ENCODE data around the gene POLE2.

The POLE2 gene

DNA sequence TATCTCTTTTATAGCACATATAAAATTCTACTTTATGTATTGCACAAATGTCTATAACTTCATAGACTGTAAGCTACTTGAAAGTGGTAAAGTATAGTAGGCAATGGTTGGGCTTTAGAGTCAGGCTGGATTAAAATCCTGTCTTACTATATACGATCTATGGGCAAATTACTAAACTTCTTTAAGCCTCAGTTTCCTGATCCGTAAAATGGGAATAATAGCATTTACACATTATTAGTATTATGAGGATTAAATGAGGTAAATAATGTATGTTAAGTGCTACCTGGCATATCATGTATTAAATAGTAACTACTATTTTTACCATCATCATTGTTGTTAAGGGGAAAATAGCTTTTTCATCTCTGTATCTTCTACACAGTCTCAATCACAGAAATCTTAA is 14.4 kb downstream of the POLE2 start:
- TF ChIP-seq, protein P1, sequence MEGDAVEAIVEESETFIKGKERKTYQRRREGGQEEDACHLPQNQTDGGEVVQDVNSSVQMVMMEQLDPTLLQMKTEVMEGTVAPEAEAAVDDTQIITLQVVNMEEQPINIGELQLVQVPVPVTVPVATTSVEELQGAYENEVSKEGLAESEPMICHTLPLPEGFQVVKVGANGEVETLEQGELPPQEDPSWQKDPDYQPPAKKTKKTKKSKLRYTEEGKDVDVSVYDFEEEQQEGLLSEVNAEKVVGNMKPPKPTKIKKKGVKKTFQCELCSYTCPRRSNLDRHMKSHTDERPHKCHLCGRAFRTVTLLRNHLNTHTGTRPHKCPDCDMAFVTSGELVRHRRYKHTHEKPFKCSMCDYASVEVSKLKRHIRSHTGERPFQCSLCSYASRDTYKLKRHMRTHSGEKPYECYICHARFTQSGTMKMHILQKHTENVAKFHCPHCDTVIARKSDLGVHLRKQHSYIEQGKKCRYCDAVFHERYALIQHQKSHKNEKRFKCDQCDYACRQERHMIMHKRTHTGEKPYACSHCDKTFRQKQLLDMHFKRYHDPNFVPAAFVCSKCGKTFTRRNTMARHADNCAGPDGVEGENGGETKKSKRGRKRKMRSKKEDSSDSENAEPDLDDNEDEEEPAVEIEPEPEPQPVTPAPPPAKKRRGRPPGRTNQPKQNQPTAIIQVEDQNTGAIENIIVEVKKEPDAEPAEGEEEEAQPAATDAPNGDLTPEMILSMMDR (IDR thresholded peaks at IDR 0.05) = no peak

DNA sequence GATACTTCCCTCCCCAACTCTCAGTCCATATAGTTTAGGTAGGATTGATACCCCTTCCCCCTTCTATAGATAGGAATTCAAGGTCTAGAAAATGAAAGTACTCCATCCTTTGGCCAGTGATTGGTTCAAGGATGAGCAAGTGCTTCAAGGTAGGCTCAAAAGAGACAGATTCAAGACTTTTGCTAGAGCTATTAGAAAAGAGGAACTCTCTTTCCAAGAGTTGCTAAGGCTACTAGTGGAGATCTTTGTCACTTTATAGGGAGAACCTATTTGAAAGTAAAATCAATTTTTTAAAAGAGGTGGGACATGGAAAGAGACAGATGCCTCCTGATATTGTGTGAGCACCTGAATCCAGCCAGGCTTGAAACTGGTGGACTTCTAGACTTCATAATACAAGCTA is 17.5 kb downstream of the POLE2 start:
- TF ChIP-seq, protein P1 (IDR thresholded peaks at IDR 0.05) = no peak

DNA sequence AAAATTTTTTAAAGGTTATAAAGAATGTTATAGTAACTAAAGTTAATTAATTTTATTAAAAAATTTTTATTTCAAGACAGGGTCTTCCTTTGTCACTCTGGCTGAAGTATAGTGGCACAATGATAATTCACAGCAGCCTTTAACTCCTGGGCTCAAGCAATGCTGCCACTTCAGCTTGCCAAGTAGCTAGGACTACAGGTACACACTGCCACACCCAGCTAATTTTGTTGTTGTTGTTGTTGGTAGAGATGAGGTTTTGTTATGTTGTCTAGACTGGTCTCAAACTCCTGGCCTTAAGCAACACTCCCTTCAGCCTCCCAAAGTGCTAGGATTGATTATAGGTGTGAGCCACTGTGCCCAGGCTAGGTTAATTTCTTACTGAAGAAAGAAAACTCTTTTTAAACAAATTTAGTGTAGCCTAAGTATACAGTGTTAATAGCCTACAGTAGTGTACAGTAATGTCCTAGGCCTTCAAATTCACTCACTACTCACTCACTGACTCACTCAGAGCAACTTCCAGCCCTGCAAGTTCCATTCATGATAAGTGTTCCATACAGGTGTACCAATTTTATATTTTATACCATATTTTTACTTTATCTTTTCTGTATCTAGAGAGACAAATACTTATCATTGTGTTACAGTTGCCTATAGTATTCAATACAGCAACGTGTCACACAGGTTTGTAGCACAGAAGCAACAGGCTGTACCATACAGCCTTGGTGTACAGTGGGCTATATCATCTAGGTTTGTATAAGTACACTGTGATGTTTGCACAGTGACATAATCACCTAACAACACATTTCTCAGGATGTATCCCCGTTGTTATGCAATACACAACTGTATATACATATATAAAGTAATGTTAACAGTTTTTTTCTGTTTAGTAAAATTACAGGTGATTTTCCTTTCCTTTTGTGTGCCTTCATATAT is 28.2 kb downstream of the POLE2 start:
- TF ChIP-seq, protein P1 (IDR thresholded peaks at IDR 0.05) = no peak

DNA sequence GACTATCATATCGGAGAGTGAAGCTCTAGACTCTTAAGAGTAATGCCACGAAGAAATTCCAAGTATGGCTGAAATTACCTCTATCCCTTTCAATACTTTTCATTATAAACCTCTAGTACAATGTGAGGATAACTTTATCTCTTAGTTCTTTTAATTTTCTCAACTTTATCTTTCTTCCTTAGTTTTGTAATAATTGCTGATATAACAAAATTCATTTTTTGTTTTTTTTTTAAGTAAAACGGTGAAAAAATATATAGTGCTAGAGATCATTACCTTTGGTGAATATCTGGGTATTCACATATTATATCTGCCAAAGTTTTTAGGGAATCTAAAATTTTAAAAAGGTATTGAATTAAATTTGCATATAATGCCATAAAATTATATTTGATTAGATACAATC is 33.5 kb downstream of the POLE2 start:
- TF ChIP-seq, protein P1 (IDR thresholded peaks at IDR 0.05) = no peak

DNA sequence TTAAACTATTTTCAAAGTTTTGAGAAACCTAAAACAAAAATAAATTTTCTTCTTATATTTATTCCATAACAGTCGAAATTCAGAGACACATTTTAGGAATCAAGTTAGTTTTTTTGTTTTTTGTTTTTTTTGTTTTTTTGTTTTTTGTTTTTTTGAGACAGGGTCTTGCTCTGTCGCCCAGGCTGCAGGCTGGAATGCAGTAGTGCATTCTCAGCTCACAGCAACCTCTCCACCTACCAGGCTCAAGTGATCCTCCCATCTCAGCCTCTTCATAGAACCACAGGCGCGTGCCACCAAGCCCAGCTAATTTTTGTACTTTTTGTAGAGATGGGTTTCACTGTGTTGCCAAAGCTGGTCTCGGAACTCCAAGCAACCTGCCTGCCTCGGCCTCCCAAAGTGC is 34.5 kb downstream of the POLE2 start:
- TF ChIP-seq, protein P1 (IDR thresholded peaks at IDR 0.05) = no peak

DNA sequence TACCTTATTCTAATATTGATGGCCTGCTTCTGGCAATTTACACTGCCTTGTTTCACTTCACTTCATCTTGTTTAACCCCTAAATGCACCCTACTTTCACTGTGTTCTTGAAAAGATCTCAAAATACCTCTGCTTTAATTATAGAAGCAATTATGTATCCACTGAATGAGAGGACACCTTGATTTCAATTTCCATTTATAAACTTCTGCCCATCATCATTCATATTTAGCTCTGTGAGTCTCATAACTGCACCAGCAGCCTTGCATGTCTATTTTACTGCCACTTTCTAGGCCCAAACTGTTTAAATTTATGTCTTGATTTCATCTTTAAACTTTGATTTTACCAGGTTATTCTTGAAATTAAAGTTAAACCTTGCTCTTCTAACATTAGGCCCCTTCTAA is 45.9 kb downstream of the POLE2 start:
- TF ChIP-seq, protein P1 (IDR thresholded peaks at IDR 0.05) = no peak

DNA sequence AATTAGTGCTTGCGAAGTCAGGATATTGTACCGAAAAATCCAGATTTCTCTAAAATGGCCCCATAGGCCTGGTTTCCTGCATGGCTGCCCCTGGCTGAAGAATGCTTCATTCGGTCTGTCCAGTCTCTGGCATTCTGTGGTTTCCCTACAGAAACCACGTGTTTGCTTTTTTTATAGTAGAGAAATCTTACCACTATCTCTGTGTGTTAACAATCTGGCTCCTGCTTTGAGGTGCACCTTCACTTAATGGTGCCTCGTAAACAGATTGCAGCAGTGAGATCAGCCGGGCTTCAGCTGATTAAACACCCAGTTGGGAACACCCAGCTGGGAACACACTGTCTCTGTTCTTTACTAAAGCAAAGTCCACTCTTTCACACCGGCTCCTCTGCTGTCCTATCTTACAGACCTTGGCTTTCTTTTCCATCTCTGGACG is 46.3 kb downstream of the POLE2 start:
- TF ChIP-seq, protein P1 (IDR thresholded peaks at IDR 0.05) = no peak
